ENCODE results near the gene MEMO1. TPM values are rescaled to one million over a fixed set of nuclear protein-coding genes. Genes with fewer than 3 reads are reported as not detected.
"Not testable (repeated sequence)": the region's sequence is repeated elsewhere in the genome, so short reads cannot be mapped to it uniquely, and the experiment has no call there.

Gene MEMO1
- total RNA-seq, 2 donors from 2014 or later = 40.2 to 52.0 TPM

DNA sequence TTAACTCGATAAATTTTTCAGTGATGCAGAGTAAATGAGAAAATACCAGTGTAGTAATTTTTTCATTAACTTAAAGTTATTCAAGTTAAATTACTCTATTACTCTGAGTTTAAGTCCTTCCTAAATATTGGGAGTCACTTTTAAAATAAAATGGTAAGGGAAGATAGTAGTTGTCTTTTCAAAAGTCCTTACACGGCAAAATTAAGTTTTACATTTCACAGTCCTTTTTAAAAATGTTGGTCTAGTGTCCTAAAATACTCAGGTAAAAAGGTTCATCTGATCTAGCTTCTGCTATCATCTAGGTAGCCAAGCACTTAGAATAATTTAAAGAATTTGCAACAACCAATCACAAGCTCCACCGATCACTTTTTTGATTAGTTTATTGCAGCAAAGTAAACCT is 146.9 kb downstream of the MEMO1 start:
- H3K9ac ChIP-seq (ENCODE audit: extremely low read depth, low read length, poor library complexity, severe bottlenecking) = no peak overlapping the region
- 95 to 98% methylated on average over 2 of the region's 3 CpGs for WGBS, 2 experiments (ENCODE audit: insufficient coverage in 1 of 2, insufficient read length in 1 of 2)
- no peak overlapping the region for H3K27ac ChIP-seq (ENCODE audit: low read depth, low read length)
- H3K36me3 Mint-ChIP-seq (ENCODE audit: low read depth) = peaks cover 13% of the 10 kb centered on the region
- no peaks in the 10 kb centered on the region for H3K4me1 ChIP-seq (ENCODE audit: control insufficient read depth, insufficient read depth, low read length)
- TF ChIP-seq, protein P1, sequence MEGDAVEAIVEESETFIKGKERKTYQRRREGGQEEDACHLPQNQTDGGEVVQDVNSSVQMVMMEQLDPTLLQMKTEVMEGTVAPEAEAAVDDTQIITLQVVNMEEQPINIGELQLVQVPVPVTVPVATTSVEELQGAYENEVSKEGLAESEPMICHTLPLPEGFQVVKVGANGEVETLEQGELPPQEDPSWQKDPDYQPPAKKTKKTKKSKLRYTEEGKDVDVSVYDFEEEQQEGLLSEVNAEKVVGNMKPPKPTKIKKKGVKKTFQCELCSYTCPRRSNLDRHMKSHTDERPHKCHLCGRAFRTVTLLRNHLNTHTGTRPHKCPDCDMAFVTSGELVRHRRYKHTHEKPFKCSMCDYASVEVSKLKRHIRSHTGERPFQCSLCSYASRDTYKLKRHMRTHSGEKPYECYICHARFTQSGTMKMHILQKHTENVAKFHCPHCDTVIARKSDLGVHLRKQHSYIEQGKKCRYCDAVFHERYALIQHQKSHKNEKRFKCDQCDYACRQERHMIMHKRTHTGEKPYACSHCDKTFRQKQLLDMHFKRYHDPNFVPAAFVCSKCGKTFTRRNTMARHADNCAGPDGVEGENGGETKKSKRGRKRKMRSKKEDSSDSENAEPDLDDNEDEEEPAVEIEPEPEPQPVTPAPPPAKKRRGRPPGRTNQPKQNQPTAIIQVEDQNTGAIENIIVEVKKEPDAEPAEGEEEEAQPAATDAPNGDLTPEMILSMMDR (conservative IDR thresholded peaks at IDR 0.05) = no peak
- no peaks in the 10 kb centered on the region for H3K9me3 ChIP-seq (ENCODE audit: control insufficient read depth, low read length)
- H3K27me3 Mint-ChIP-seq (ENCODE audit: insufficient read depth) = no peaks in the 10 kb centered on the region
- H3K4me1 Mint-ChIP-seq = no peaks in the 10 kb centered on the region
- no peaks in the 10 kb centered on the region for H3K9me3 Mint-ChIP-seq
- no peak overlapping the region for H3K4me3 ChIP-seq (ENCODE audit: low read length)
- no peak for DNase-seq
- no peak overlapping the region for H3K27ac Mint-ChIP-seq
- H3K36me3 ChIP-seq (ENCODE audit: control insufficient read depth, insufficient read depth, low read length) = peaks cover 10% of the 10 kb centered on the region
- H3K4me3 Mint-ChIP-seq = no peak overlapping the region
- no peaks in the 10 kb centered on the region for H3K27me3 ChIP-seq (ENCODE audit: control insufficient read depth, insufficient read depth, low read length, poor library complexity, severe bottlenecking)

DNA sequence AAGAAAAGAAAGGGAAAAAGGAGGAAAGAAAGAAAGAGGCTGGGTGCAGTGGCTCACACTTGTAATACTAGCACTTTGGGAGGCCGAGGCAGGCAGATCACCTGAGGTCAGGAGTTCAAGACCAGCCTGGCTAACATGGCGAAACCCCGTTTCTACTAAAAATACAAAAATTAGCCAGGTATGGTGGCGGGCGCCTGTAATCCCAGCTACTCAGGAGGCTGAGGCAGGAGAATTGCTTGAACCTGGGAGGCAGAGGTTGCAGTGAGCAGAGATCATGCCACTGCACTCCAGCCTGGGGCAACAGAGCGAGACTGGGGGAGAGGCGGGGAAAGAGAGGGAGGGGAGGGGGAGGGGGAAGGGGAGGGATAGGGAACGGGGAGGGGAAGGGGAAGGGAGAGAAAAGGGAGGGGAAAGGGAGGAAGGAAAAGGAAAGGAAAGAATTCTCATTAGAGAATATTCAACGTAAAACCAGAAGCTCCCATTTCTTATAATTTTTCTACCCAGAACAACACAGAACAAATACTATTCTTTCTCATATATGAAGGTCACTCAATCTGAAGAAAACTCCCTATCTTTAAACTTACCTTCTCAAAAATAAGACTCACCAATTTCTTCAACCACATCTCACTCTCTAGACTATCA is 147.7 kb downstream of the MEMO1 start:
- H3K4me3 ChIP-seq (ENCODE audit: low read length); H3K9me3 ChIP-seq (ENCODE audit: control insufficient read depth, low read length); H3K9me3 Mint-ChIP-seq; H3K4me1 ChIP-seq (ENCODE audit: control insufficient read depth, insufficient read depth, low read length); H3K4me3 Mint-ChIP-seq; H3K4me1 Mint-ChIP-seq; H3K27ac Mint-ChIP-seq; DNase-seq; H3K9ac ChIP-seq (ENCODE audit: extremely low read depth, low read length, poor library complexity, severe bottlenecking); H3K27me3 ChIP-seq (ENCODE audit: control insufficient read depth, insufficient read depth, low read length, poor library complexity, severe bottlenecking); H3K27me3 Mint-ChIP-seq (ENCODE audit: insufficient read depth); H3K27ac ChIP-seq (ENCODE audit: low read depth, low read length): not testable (repeated sequence)
- H3K36me3 ChIP-seq (ENCODE audit: control insufficient read depth, insufficient read depth, low read length) = peaks cover 10% of the 10 kb centered on the region
- 97% methylated on average over 7 of the region's 9 CpGs; no CpG with 5 or more reads in 1 of the 2 experiments for WGBS, 2 experiments (ENCODE audit: insufficient coverage in 1 of 2, insufficient read length in 1 of 2)
- peaks cover 13% of the 10 kb centered on the region for H3K36me3 Mint-ChIP-seq (ENCODE audit: low read depth)

DNA sequence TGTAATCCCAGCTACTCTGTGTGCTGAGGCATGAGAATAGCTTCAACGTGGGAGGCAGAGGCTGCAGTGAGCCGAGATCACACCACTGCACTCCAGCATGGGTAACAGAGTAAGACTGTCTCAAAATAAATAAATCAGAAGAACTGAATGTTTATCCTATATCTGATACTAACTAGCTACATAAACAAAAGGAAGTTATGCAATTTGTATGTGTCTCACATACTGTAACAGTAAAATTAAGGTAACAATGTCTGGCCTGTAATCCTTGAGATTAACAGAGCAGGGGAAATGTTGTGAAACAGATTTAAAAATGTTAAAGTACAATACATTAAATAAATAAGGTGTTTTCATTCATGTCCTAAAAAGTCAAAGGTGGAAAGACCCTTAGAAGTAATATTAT is 150.8 kb downstream of the MEMO1 start:
- H3K27ac ChIP-seq (ENCODE audit: low read depth, low read length) = no peak overlapping the region
- 100% methylated on average over 2 of the region's 2 CpGs for WGBS, 2 experiments (ENCODE audit: insufficient coverage in 1 of 2, insufficient read length in 1 of 2)

More for the DNA sequence above, 150.8 kb downstream of the MEMO1 start:
- no peaks in the 10 kb centered on the region for H3K4me1 ChIP-seq (ENCODE audit: control insufficient read depth, insufficient read depth, low read length)
- no peaks in the 10 kb centered on the region for H3K9me3 ChIP-seq (ENCODE audit: control insufficient read depth, low read length)
- TF ChIP-seq, protein P1 (conservative IDR thresholded peaks at IDR 0.05) = no peak
- Mint-ChIP-seq H3K36me3 (ENCODE audit: low read depth) (peaks cover 4% of the 10 kb centered on the region), H3K9me3 (no peaks in the 10 kb centered on the region), H3K27ac (no peak overlapping the region), H3K4me3 (no peak overlapping the region), H3K4me1 (no peaks in the 10 kb centered on the region), H3K27me3 (ENCODE audit: insufficient read depth) (no peaks in the 10 kb centered on the region)
- H3K36me3 ChIP-seq (ENCODE audit: control insufficient read depth, insufficient read depth, low read length) = peaks cover 10% of the 10 kb centered on the region
- no peaks in the 10 kb centered on the region for H3K27me3 ChIP-seq (ENCODE audit: control insufficient read depth, insufficient read depth, low read length, poor library complexity, severe bottlenecking)
- H3K9ac ChIP-seq (ENCODE audit: extremely low read depth, low read length, poor library complexity, severe bottlenecking) = no peak overlapping the region
- no peak for DNase-seq
- H3K4me3 ChIP-seq (ENCODE audit: low read length) = no peak overlapping the region
